ENCODE results near the gene DOCK11. TPM values are rescaled to one million over a fixed set of nuclear protein-coding genes. Genes with fewer than 3 reads are reported as not detected.

The DOCK11 gene
- total and polyA plus RNA-seq, 2 of the 4 experiments (the other 2 are of a cell fraction), result 3.9 to 13.1 TPM

DNA sequence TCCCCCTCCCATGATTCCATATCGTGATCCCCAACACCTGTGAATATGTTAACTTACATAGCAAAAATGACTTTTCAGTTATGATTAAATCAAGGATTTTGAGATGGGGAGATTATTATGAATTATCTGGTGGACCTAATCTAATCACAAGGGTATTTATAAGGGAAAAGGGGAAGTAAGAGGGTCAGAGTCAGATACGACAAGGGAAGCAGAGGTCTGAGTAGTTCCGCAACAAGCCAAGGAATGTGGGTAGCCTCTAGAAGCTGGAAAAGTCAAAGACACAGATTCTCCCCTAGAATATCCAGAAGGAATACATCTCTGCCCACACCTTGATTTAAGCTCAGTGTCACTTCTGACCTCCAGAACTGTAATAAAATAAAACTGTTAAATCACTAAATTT, 230.8 kb downstream of the DOCK11 start:
- no TSS peak for BruUV-seq (replicated peaks)
- H3K27ac ChIP-seq (ENCODE audit: insufficient read depth, low read length), result no peak overlapping the region
- dilution Hi-C loops (cut with HindIII; ENCODE audit: low sequenced_read_pairs, unreplicated experiment), result no loop called here

More for the DNA sequence above, 230.8 kb downstream of the DOCK11 start:
- no peak overlapping the region for H4K5ac ChIP-seq (ENCODE audit: low read depth, low read length)
- in situ Hi-C loops (cut with MboI; ENCODE audit: low sequenced_read_pairs), result no loop called here
- no peak overlapping the region for H2AK9ac ChIP-seq (replicated peaks; ENCODE audit: low read depth, low read length, poor library complexity)
- H3K23ac ChIP-seq (ENCODE audit: low read depth, low read length), result no peak overlapping the region
- H2BK20ac ChIP-seq (ENCODE audit: low read depth, low read length), result no peak overlapping the region
- H3K18ac ChIP-seq (ENCODE audit: low read depth, low read length), result no peak overlapping the region
- no peaks in the 10 kb centered on the region for H4K20me1 ChIP-seq (ENCODE audit: insufficient read depth, low read length)
- WGBS, 2 experiments (ENCODE audit: extremely low coverage in 2 of 2, insufficient read length in 1 of 2), result no CpG with 5 or more reads among the region's 3 CpGs
- H3K14ac ChIP-seq (replicated peaks; ENCODE audit: low read depth, low read length), result no peak overlapping the region
- H3K9ac ChIP-seq (ENCODE audit: low read depth, low read length), result no peak overlapping the region
- H4K91ac ChIP-seq (ENCODE audit: insufficient read depth, low read depth, low read length), result no peak overlapping the region
- H4K8ac ChIP-seq (ENCODE audit: low read depth in 2 of 2, low read length in 2 of 2), result no peak overlapping the region
- no peak overlapping the region for H3K4ac ChIP-seq (ENCODE audit: low read depth, low read length)
- no peak for DNase-seq
- peaks cover 9% of the 10 kb centered on the region for H3K4me1 ChIP-seq (ENCODE audit: control insufficient read depth, insufficient read depth, low read length)
- H2AFZ ChIP-seq (replicated peaks; ENCODE audit: low read length, poor library complexity), result no peak overlapping the region
- no peak for ATAC-seq (ENCODE audit: low read depth)
- no peak overlapping the region for H2BK120ac ChIP-seq (ENCODE audit: low read depth, low read length)
- intact Hi-C loops (cut with micrococcal nuclease), result no loop called here
- no peaks in the 10 kb centered on the region for H3K36me3 ChIP-seq (ENCODE audit: control insufficient read depth, insufficient read depth, low read length)
- H3K9me1 ChIP-seq (ENCODE audit: insufficient read depth, low read length), result peaks cover 3% of the 10 kb centered on the region; the same call in 1 of the 2 replicates
- no peak overlapping the region for H3K4me2 ChIP-seq (ENCODE audit: low read depth, low read length)
- POLR2A ChIA-PET (ENCODE audit: unreplicated experiment), result no interaction called here
- H2BK5ac ChIP-seq (ENCODE audit: low read depth, low read length, poor library complexity, severe bottlenecking), result no peak overlapping the region
- CTCF ChIA-PET, result no interaction called here
- TF ChIP-seq ELK1 (IDR thresholded peaks at IDR 0.05; ENCODE audit: borderline replicate concordance, low read depth, low read length) (no peak), MAZ (IDR thresholded peaks at IDR 0.05; ENCODE audit: borderline replicate concordance, low read depth, low read length) (no peak), RCOR1 (IDR thresholded peaks at IDR 0.05; ENCODE audit: insufficient replicate concordance, low read length) (no peak), CHD1 (IDR thresholded peaks at IDR 0.05; ENCODE audit: low read depth, low read length) (no peak), BHLHE40 (IDR thresholded peaks at IDR 0.05; ENCODE audit: low read depth, low read length) (no peak), MAFK (IDR thresholded peaks at IDR 0.05; ENCODE audit: low read depth, low read length) (no peak), CEBPB (IDR thresholded peaks at IDR 0.05; ENCODE audit: low read depth, low read length) (no peak)
- H3K9me3 ChIP-seq (ENCODE audit: control insufficient read depth, insufficient read depth, low read length), result no peaks in the 10 kb centered on the region
- no peaks in the 10 kb centered on the region for H3K27me3 ChIP-seq (ENCODE audit: control insufficient read depth, insufficient read depth, low read length)
- H2BK15ac ChIP-seq (ENCODE audit: low read depth, low read length), result no peak overlapping the region
- no peak overlapping the region for H3K4me3 ChIP-seq (ENCODE audit: insufficient read depth, low read depth, low read length)
- no peak overlapping the region for H2AK5ac ChIP-seq (ENCODE audit: low read depth, low read length)
- H3K79me1 ChIP-seq (ENCODE audit: low read depth in 1 of 2, low read length in 2 of 2), result peaks cover 0 to 6% of the 10 kb centered on the region in 2 experiments; a peak in 1 of 4 replicates
- H3K56ac ChIP-seq (ENCODE audit: extremely low read depth, insufficient read depth, low read length), result no peak overlapping the region
